Lung microvascular endothelial cell (primary cell): ENCODE measurements around the gene LYZL1. TPM values are rescaled to one million over a fixed set of nuclear protein-coding genes. Genes with fewer than 3 reads are reported as not detected.
"Not testable (repeated sequence)": the region's sequence is repeated elsewhere in the genome, so short reads cannot be mapped to it uniquely, and the experiment has no call there.

Experiments used
- DNase-seq, 2 donors: peaks; one replicate each; pipeline versions ENCODE4 v3.0.0 to v3.0.0-alpha.2; 2010; ENCODE audit warnings: low read depth in 2 of 2
- total RNA-seq: library from RNA; depleted of rRNA; stranded (reverse); fragments of >200 nt; gene quantifications from 2 replicates; pipeline ENCODE4 v1.2.1, GENCODE V29; 2014

LYZL1 gene
- total RNA-seq, 1 donor from 2014 or later = not detected

GRCh38 chr10:29328983-29329382, 40.1 kb downstream of the LYZL1 start:
- no peak for DNase-seq

- no peak for DNase-seq
These were observed 40.5 kb downstream of the LYZL1 start for GRCh38 chr10:29329420-29329819.

- DNase-seq = no peak
These were observed 43.3 kb downstream of the LYZL1 start for GRCh38 chr10:29332061-29332760.

- DNase-seq = no peak
These were observed 43.9 kb downstream of the LYZL1 start for GRCh38 chr10:29332761-29333148.

GRCh38 chr10:29337526-29337925, 48.7 kb downstream of the LYZL1 start:
- DNase-seq = not testable (repeated sequence)

GRCh38 chr10:29343607-29344038, 54.8 kb downstream of the LYZL1 start:
- DNase-seq = peak; percentile 28 to 90

GRCh38 chr10:29344073-29344820, 55.4 kb downstream of the LYZL1 start:
- DNase-seq = peak; percentile 87 to 93

GRCh38 chr10:29345144-29345909, 56.5 kb downstream of the LYZL1 start:
- peak in 1 of 2 donors; percentile 5 for DNase-seq

- no peak for DNase-seq
These were observed 57.0 kb downstream of the LYZL1 start for GRCh38 chr10:29345910-29346209.

- DNase-seq = peak; percentile 35 to 45
These were observed 57.6 kb downstream of the LYZL1 start for GRCh38 chr10:29346296-29347001.

- DNase-seq = no peak
These were observed 60.0 kb downstream of the LYZL1 start for GRCh38 chr10:29348836-29349235.

GRCh38 chr10:29353305-29353704, 64.4 kb downstream of the LYZL1 start:
- DNase-seq = no peak

- no peak for DNase-seq
These were observed 65.2 kb downstream of the LYZL1 start for GRCh38 chr10:29353887-29354561.

GRCh38 chr10:29355411-29355991, 66.6 kb downstream of the LYZL1 start:
- DNase-seq = no peak

GRCh38 chr10:29356931-29357330, 68.1 kb downstream of the LYZL1 start:
- DNase-seq = no peak

- DNase-seq = no peak
These were observed 69.2 kb downstream of the LYZL1 start for GRCh38 chr10:29358010-29358616.

GRCh38 chr10:29360215-29360853, 71.5 kb downstream of the LYZL1 start:
- not testable (repeated sequence) for DNase-seq
